Cerebellar nuclear complex (tissue), 1 donor: ENCODE measurements around the gene SLC4A4.

Experiments
- DNase-seq, 2 experiments: peaks; one replicate each; lab custom pipeline; 2025; lab: John Stamatoyannopoulos, UW

The SLC4A4 gene

DNA sequence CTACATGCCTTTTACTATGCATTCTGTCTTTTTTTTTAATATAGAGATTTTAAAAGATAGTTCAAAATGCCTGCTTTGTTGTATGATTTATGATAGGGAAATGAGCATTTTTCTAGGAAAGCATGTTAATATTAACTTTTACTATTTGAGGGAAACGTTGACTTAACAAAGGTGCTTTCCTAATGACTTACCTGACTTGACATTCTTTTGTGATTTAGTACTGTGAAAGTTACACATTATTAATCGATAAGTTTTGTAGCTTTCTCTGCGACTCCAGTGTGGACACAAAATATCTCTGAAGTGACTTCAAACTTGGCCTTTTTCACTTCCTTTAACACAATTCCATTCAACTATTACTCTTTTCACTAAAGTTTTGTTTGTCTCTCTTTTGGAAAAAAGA is 260.8 kb downstream of the SLC4A4 start:
- DNase-seq = no peak

DNA sequence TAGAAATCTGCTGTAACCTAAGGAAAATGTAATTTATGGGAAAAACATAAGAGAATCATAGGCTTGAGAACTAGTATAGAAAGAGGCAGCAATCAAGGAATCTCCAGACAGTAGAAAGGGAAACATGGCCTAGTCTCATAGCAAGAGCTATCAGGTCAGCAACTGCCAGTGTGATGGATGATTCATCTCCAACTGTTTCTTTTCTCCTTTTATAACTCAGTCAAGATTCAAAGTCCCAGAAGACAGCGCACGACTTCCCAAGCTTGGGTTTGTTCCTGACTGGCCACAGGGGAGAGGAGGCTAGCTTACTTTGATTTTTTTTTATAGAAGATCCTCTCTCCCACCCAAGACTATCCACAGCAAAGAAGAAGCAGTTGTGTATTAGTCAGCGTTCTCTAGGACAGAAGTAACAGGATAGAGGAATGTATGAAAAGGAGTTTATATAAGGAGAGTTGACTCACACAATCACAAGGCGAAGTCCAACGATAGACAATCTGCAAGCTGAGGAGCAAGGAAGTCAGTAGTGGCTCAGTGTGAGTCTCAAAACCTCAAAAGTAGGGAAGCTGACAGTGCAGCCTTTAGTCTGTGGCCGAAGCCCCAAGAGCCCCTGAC is 263.6 kb downstream of the SLC4A4 start:
- no peak for DNase-seq

DNA sequence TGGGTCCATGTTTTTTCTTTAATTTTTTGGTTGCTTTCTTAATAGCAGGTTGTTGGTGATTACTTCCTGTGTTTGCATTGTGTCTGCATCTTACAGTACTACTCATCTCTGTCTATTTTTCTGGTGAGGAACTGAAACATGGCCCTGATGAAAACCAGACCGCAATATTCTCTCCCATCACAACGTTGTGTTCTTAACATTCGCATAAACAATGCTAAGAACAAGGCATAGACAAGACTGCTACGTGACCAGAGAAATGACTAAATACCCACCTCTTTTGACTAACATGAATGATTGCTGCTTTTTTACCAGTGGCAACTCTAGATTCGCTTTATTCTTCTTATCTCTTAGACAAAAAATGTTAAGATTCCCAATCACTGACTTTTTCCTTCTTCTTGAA is 266.0 kb downstream of the SLC4A4 start:
- DNase-seq = no peak

DNA sequence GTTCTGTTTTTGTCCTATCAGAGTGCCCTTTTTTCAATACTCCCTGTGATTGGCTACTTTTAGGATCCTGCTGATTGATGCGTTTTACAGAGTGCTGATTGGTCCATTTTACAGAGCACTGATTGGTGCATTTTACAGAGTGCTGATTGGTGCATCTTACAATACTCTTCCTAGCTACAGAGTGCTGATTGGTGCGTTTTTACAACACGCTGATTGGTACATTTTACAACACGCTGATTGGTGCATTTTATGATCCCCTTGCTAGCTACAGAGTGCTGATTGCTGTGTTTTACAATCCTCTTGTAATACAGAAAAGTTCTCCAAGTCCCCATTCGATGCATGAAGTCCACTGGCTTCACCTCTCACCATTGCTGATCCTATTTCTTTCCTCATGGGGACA is 268.3 kb downstream of the SLC4A4 start:
- no peak for DNase-seq

DNA sequence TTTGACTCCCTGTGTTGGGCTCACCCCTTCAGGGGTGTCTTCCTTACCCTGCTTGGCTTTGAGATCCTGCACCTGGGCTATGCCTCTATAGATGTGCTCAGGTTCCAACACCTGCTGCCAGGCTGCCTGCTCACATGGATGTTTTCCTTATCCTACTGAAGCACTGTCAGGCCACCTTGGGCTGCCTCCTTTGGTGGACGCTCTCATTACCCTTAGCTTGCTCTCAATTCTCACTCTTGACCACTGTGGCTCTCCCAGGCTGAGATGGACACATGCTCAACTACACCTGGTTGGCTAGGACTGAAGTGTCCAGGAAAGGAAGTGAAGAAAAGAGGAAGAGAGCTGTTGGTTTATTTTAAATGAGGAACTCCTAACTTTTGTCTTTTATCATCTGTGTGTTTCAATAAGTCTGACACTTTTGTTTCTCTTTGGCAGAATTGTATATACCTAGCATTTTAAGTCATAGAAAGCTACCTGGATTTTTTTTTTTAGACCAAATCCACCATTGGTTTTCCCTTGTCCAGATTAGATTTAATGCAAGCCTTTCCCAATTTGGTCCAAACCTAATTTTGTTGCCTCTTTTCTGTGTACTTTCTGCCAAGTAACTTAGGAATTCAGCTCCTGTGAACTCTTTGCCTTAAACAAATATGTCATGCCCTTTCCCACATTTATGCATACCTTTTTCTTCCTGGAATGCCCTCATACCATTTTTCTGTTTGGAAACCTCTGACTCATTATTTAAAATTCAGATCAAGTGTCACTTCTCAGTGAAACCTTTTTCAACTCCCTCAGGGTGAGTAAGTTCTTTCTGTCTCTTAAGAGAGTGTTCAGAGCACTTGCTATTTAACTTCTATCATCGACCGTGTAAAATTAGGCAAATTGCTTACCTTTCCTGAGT is 269.2 kb downstream of the SLC4A4 start:
- DNase-seq = no peak

DNA sequence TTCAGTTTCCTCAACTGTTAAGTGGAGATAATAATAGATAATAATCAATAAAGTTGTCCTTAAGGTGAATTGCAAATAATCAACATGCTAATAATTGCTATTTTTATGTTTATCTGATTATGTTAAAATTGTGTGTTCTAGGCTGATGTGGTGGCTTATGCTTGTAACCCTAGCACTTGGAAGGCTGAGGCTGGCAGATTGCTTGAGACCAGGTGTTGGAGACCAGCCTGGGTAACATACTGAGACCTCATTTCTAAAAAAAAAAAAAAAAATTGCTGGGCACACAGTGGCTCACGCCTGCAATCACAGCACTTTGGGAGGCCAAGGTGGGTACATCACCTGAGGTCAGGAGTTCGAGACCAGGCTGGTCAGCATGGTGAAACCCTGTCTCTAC is 269.9 kb downstream of the SLC4A4 start:
- DNase-seq = no peak

DNA sequence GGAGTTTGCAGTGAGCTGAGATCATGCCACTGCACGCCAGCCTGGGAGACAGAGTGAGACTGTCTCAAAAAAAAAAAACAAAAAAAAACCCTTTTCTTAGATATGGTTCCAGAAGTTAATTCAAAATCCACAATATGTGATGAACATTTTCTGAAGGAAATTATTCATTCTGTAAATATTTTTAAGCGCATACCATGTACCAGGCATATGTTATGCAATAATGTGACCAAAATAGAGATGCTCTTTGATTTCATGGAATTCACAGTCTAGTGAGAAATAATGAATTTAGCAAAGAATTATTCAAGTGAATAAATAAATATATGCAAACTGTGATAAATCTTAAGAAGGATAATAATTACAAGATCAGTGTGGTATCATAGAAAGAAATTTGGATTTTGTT is 270.3 kb downstream of the SLC4A4 start:
- no peak for DNase-seq

DNA sequence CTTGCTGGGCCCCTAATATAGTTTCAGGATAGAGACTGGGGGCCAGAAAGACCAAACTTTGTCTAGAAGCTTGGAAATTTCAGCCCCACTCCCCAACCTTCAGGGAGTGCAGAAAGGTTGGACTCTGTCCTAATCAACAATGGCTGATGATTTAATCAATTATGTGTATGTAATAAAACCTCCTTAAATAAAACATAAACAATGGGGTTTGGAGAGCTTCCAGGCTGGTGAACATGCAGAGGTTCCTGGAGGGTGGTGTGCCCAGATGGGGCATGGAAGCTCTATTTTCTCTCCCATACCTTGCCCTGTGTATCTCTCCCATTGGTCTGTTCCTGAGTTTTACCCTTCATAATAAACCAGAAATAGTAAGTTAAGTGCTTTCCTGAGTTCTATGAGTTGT is 270.8 kb downstream of the SLC4A4 start:
- no peak for DNase-seq

DNA sequence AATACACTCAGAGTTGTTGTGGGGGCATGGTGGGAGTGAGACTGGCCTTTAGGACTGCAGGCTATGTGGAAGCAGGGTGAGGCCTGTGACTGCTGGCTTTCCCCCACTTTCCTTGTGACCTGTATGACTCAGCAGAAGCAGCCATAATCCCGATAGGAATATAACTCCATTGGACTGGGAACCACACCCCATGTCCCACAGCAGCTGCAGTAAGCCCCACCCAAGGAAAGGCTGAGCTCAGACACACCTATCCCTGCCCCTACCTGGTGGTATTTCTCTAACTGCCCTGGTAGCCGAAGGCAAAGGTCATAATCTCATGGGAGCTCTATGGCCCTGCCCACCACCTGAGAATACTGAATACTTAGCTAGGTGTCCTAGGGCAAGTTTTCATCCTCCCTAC is 275.8 kb downstream of the SLC4A4 start:
- DNase-seq = no peak

DNA sequence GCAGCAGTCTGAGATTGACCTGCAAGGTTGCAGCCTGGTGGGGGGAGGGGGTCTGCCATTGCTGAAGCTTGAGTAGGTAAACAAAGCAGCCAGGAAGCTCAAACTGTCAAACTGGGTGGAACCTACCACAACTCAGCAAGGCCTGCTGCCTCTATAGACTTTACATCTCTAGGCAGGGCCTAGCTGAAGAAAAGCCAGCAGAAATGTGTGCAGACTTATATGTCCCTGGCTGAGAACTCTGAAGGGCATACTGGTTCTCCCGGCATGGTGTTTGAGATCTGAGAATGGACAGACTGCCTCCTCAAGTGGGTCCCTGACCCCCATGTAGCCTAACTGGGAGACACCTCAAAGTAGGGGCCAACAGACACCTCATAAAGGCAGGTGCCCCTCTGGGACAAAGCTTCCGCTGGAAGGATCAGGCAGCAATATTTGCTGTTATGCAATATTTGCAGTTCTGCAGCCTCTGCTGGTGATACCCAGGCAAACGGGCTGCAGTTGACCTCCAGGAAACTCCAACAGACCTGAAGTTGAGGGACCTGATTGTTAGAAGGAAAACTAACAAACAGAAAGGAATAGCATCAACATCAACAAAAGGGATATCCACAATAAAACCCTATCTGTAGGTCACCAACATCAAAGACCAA is 277.5 kb downstream of the SLC4A4 start:
- no peak for DNase-seq
